ENCODE data around the gene APRT. TPM values are rescaled to one million over a fixed set of nuclear protein-coding genes. Genes with fewer than 3 reads are reported as not detected.

APRT gene, protein sequence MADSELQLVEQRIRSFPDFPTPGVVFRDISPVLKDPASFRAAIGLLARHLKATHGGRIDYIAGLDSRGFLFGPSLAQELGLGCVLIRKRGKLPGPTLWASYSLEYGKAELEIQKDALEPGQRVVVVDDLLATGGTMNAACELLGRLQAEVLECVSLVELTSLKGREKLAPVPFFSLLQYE
- total RNA-seq = 95.9 TPM

DNA sequence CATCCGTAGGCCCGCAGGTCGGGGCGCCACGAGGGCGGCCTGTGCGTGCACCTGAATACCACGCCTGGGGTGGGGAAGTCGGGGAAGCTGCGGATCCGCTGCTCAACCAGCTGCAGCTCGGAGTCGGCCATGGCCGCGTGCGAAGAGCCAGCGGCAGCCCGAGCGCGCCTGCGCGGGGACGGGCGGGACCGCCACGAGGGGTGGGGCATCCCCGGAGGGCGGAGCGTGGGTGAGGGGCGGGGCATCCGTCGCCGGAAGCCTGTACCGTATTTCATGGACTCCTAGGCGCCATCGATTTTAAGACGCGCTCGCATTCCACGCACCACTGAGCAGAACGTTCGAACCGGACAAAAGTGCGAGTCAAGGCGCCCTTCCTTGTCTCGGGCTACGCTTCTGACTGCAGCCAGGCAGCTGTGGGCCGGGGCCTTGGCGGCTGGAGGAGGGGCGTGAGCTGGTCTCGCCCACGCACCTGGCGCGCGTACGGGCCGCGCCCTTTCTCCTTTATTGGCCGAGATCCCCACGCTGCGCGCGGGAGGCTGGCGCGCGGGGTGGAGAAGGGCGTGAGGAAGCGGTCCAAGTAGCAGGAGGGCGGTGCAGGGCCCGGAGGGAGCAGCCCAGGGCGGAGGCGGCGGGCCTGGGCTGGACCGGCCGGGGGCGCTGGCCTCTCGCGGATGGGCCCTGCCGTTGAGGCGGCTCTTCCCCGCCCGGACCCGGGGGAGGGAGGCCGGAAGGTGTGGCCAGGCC lies at the start of gene APRT:
TSS of gene APRT (minus strand) at position 160 of the 744 bp plus-strand sequence. CDS start at position 131, 29 bp downstream.
- peak; percentile 90 to 93 (median 90) for DNase-seq (ENCODE audit: low read depth in 2 of 3, low spot score in 2 of 3)

DNA sequence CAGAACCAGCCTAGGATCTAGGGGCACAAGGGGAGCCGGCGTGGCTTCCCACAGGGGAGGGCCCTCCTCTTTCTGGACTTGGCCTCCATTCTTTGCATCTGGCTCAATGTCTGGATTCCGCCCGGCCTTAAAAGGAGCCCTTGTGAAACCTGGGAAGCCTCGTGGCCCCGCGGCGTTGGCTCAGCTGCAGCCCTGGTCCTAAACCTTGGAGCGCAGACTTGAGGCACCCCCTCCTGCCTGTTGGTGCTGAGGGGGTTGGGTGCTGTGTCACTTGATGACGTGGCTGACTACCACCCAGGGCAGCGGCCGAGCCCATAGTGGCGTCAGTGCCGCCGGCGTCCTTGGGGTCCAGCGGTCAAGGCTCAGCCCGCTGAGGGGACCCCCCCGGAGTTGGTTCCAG lies 49.6 kb upstream of the APRT start:
- DNase-seq (ENCODE audit: low read depth in 2 of 3, low spot score in 2 of 3) = no peak

DNA sequence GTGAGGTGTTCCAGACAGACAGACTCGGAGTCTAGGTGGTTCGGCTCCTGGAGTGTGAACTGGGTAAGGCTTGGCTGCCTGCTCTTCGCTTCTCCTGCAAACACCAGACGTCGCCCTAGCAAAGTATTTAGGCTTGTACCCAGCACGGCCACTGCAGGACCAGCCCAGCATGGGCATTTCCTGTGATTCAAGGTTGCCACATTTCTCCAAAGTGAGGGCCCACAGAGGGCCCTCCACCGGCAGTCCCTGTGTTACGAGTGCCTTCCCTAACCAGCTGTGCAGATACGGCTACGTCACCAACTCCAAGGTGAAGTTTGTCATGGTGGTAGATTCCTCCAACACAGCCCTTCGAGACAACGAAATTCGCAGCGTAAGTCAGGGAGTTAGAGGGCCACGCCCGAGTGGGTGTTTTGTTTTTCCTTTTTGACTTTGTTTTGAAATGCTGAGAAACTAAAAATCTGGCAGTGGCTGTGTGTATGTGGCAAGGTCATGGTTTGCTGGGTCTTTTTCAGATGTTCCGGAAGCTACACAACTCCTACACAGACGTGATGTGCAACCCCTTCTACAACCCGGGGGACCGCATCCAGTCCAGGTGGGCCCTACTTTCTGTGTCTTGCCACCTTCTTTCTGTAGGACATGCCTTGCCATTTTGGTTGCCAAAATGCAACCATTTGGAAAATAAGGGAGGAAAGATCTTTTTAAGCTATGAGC lies 47.8 kb upstream of the APRT start:
- DNase-seq (ENCODE audit: low read depth in 2 of 3, low spot score in 2 of 3) = no peak

DNA sequence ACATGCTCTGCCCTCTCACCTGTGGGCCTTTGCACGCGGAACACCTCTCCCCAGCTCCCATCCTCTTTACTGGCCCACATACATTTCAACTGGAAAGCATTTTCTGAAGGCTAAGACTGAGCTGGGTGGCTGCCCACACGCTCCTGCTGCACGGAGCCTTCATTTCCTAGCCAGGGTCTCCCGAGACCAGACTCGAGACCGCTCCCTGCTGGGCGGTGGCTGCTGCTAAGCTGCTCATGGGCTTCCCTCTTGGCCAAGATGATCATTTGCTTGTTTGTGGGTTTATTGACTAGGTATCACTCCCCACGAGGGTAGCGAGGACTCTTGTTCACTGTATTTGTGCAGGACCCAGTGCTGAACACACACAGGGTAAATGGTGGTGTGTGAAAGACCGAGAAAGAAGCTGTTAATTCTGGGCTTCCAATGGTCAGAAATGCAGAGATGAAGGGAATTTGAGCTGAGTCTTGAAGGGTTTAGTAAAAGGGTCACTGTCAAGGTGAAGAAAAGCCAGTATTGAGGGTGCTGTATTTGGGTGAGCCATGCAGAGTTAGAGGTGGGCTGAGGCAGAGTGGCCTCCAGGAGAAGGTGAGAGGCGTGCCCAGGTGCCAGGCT lies 46.1 kb upstream of the APRT start:
- DNase-seq (ENCODE audit: low read depth in 2 of 3, low spot score in 2 of 3) = peak; percentile 39 to 84 (median 81)

DNA sequence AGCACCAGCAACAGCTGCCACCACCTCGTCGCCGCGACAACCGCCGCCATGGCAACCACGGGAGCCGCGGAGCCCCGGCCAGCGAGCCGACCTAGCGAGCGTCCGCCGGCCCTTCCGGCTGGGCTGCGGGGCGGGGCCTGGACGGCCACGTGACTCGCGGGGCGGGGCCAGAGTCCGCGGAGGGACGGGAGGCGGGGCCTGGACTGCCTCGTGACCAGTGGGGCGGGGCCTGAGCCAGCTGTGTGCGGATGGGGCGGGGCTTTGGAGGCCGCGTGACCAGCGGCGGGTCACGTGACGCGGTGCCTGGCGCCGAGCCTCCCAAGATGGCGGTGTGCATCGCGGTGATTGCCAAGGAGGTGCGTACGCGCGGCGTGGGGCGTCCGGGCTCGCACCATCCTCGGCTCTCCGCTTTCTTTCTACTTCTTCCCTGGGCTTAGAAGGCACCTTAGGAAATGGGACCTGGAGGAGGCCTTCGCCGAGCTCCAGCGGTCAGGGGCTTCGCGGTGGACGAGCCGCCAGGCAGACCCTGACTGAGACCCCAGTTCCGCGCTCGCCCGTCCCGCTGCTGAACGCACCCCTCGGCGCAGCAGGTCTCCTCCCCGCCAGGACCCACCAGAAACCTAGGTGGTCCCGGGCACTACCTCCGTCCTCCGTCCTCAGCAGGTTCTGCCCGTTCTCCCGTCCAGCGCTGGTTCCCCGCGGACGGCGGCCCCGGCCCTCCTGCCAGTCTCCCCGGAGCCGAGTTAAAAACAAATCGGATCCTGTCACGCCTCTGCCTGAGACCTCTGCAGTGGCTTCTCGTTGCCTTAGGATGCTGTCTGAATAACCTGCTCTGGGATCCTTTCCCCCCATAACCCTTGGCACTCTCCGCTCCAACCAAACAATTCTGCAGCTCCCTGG lies 45.4 kb upstream of the APRT start, which contains the start of the genes GALNS and TRAPPC2L:
TSS of gene GALNS (minus strand) at position 120 of the 900 bp plus-strand sequence. CDS start at position 50, 70 bp downstream.
TSS of gene TRAPPC2L (plus strand) at position 300 of the 900 bp plus-strand sequence. CDS start at position 324, 24 bp downstream.
- DNase-seq (ENCODE audit: low read depth in 2 of 3, low spot score in 2 of 3) = peak; percentile 92 to 95 (median 93)

DNA sequence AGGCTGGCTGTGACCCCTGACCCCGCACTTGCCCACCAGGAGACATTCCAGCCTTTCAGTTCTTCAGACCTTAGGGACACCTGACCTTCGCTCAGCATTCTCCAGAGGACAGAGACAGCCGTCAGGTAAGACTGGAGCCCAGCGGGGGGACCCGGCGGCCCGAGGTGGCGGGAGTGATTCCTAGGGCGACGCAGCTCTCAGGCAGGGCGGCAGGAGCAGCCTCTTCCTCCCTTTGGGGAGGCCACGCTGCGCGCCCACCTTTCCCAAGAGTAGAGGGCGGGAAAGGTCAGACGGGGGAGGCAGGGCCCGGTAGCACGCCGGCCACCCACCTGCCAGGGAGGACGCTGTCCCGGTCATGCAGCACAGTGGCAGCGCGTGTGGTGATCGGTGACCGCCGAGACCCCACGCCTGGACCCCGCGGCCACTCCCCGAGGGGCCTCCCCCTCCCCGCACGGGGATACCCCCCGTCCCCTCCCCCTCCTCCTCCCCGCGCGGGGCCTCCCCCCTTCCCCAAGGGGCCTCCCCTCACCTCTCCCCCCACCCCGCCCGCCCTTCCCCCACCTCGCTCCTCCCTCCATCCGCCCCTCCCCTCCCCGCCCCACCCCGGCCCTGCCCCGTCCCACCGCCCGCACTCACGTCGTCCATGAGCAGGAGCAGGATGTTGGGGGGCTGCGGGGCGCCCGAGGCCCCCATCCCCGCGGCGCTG lies 44.5 kb upstream of the APRT start:
- DNase-seq (ENCODE audit: low read depth in 2 of 3, low spot score in 2 of 3) = no peak

DNA sequence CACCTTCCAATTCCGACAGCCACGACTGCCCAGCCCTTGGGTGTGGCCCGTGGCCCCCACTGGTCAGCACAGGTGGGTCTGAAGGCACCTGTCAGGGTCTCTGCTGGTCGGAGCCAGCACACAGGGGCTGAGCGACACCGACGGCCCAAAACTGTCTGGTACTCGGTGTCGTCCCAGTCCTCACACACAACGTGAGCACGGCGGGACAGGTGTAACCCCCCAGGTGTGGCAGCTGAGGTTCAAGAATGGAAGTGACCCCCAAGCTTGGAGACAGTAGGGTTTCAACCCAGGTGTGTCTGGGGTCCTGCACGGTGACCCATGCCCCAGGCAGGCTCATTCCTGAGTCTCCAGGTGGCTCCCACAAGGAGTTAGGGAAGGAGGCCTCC lies 44.0 kb upstream of the APRT start:
- no peak for DNase-seq (ENCODE audit: low read depth in 2 of 3, low spot score in 2 of 3)

DNA sequence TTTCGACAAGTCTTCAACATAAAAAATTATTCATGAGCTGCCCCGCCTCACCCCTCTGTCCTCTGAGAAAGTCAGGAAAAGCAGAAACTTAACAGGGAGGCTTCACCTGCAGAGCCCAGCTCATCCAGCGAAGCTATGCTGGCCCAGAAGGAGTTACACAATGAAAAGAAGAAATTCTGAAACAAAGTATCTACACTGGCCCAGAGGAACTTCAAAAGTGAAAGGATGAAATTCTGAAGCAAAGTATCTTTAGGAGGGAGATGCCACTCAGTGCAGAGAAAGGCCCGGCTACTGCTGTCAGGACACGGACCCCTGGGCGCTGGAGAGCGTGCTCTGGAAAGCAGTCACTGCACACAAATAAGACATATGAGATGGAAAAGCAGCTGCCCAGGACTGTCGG lies 43.4 kb upstream of the APRT start:
- no peak for DNase-seq (ENCODE audit: low read depth in 2 of 3, low spot score in 2 of 3)

DNA sequence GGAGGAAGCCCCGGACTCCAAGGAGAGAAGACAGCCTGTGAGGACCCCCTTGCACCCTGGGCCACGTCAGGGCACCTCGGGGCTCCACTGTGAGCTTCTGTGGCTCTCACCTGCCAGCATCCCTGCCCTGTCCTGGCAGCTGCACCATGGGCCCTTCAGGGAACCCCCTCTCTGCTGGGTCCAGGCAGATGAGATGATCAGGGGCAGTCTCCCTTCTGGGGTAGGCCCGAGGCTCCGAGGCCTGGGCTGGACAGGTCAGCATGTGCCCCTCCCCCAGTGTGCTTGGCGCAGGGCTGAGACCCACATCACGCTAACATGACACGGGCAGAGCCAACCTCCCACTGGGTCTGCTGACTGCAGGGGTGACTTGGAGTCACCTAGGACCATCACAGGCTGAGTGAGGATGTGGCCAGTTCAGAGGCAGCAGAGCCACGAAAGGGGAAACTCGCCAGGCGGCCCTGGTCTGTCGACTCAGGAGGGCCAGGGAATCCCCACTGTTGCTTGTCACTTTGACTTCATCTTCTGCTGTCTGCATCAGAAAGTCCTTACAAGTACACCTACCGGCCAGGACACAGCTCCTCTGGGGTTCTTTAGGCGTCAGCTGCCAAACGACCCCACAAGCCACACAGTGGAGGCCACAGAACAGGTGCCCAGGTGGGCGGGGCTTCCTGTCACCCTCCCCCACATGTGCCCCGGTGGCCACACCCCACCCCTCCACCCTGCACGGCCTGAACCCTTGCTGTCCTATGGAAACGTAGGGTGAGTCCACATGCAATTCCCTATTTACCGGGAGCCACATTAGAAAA lies 42.8 kb upstream of the APRT start:
- DNase-seq (ENCODE audit: low read depth in 2 of 3, low spot score in 2 of 3) = peak in 2 of 3 donors; percentile 33 to 39

DNA sequence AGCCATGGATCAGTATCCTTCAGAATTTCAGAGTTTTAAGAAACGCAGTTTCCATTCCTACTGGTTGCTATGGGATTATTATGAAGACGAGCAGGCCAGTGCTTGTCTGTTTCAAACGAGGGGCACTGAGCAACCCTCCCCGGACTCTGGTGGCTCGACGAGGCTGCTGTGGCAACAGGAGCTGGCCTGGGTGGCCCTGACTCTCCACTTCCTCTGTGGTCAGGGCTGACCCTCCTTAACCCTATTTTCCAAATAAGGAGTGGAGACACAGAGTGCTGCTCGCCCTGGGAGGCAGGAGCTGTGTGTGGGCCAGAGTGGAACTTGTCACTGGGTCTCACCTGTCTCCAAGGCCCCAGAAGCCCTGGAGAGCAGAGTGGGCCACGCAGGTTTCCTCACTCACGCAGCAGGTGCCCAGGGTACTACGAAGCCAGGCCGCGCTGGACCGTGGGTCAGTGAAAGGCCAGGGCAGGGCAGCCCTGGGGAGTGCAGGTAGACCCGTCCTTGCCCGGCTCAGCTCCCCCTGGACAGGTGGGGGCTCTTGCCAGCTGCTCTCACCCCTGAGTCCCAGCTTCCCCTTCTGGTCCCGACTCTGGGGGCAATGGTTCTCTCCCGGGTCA lies 41.7 kb upstream of the APRT start:
- DNase-seq (ENCODE audit: low read depth in 2 of 3, low spot score in 2 of 3) = no peak

DNA sequence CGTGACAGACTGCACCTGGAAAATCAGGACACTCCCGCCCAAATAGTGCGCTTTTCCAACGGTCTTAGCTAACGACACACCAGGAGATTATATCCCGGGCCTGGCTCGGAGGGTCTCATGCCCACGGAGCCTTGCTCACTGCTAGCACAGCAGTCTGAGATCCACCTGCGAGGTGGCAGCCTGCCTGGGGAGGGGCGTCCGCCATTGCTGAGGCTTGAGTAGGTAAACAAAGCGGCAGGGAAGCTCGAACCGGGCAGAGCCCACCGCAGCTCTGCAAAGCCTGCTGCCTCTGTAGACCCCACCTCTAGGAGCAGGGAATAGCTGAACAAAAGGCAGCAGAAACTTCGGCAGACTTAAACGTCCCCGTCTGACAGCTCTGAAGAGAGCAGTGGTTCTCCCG lies 39.9 kb upstream of the APRT start:
- no peak for DNase-seq (ENCODE audit: low read depth in 2 of 3, low spot score in 2 of 3)

DNA sequence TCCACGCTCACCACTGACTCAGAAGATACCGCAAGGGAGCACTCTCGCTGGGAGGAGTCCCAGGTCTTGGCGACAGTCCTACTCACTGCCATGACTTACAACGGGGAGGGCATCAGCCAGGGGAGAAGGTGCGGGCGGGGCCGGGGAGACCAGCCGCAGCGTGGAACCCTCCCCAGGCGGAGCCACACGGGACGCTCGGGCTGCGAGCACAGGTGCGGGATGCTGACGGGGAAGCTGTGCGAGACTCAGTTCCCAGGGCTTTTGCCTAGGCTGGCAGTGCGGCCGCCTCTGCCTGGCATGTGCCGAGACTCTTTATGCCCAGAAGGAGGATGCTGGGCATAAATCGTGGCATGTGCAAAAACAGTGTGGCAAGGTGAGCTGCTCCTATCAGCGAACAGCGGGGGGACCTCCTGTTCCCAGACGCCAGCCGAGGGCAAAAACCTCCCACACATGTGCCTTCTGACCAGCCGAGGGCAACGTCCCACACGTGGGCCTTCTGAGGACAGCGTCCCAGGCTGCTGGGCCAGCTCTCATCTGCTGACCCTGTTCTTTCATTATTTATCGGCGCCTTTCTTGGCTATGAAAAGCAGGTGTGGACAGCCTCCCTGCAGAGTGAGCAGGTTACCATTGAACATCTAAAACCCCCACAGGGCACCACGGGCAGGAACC lies 38.9 kb upstream of the APRT start:
- no peak for DNase-seq (ENCODE audit: low read depth in 2 of 3, low spot score in 2 of 3)

DNA sequence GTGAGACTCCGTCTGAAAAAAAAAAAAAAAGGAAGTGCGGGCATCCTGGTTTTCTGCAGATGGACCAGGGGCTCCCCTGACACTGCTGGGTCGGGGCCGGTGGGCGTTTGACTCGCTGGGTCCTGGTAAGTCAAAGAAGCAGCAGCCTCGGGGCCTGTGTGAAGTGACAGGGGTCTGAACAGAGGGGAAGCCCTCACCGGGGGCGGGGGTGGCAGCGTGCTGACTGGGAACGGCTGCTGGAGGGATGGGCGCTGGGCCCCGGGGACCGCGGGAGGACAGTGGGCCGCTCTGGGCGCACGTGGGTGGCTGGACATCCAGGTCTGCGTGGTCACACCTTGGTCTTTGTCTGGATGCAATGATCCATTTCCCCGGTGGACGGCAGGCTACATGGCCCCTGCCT lies 36.8 kb upstream of the APRT start:
- DNase-seq (ENCODE audit: low read depth in 2 of 3, low spot score in 2 of 3) = no peak

DNA sequence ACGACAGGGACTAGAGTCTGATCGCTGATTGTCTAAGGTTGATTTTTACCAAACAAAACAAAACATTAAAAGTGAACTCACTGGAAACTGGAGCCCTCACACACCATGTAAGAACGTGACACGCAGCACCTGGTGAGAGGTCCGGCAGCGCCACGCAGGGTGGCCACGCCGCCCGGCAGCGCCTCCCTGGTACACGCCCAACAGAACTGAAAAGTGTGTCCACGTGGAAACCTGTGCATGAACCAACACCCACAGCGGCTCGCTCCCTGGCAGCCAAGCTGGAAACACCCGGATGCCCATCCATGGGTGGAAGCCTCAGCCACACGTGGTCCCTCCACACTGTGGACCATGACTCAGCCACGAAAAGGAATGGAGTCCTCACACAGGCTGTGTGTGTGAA lies 35.9 kb upstream of the APRT start:
- DNase-seq (ENCODE audit: low read depth in 2 of 3, low spot score in 2 of 3) = no peak

DNA sequence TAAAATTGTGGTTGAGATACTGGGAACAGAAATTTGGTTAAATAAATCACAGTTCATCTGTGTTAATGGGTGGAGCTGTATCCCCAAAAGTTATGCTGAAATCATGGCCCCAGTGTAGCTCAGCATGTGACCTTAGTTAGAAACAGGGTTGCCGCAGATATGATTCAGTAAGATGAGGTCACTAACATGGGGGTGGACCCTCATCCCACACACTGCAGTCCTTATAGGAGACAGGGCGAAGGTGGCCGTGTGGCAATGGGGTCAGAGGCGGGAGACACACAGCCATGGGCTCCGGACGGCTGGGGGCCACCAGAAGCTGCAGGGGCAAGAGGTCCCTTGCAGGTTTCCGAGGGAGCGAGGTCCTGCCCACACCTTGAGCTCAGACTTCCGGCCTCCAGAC lies 34.4 kb upstream of the APRT start:
- no peak for DNase-seq (ENCODE audit: low read depth in 2 of 3, low spot score in 2 of 3)

DNA sequence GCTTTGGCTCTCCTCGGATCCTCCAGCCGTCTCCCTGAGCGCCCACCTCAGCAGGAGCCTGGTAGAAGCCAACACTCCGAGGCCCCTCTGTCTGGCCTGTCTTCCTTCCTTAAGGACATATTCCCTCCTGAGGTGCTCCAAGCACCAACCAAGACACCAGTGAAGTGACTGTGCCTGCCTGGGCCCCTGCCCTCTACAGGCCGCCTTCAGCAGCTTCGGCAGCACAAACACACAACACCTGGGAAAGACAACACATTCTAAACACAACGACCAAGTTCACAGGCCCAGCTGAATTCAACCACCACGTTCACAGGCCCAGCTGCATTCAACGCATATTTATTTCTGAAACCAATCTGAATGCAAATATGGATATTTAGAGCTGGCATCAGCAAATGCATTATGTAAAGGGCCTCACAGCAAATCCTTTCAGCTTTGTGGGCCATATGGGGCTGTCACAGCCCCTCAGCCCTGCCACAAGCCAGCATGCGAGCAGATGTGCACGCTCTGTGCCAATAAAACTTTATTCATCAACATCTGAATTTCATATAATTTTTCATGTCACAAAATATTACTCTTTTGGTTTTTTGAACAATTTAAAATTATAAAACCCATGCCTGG lies 32.8 kb upstream of the APRT start:
- no peak for DNase-seq (ENCODE audit: low read depth in 2 of 3, low spot score in 2 of 3)

DNA sequence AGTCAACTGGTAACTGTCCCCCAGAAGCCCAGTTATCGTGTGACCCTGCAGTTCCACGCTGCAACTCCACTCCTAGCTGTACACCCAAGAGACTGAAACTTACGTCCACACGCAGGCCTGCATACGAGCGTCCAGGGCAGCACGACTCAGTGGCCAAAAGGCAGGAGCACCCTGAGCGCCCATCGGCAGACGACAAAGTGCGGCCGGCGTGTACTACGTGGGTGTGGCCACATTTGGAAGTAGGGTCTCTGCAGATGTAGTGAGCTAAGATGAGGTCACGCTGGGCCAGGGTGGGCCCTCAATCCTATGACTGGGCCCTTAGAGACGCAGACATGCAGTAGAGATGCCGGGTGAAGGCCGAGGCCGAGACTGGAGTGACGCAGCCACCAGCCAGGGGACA lies 31.5 kb upstream of the APRT start:
- no peak for DNase-seq (ENCODE audit: low read depth in 2 of 3, low spot score in 2 of 3)
